Omental fat pad (tissue), 4 donors: ENCODE results near the gene IDH2. TPM values are rescaled to one million over a fixed set of nuclear protein-coding genes. Genes with fewer than 3 reads are reported as not detected.

ENCODE experiments used
- ATAC-seq: fragments of 150-250 bp; one replicate; pipeline ENCODE4 v1.9.1; 2016; ENCODE audit warnings: mild to moderate bottlenecking, moderate library complexity; ENCODE audit not compliant: low FRiP score
- DNase-seq: peaks from one replicate; pipeline ENCODE4 v3.0.0-alpha.2; 2019; ENCODE audit warnings: low spot score
- total RNA-seq, 4 donors: library from RNA; depleted of rRNA; stranded (reverse); fragments of >200 nt; gene quantifications; one replicate each; pipeline ENCODE4 v1.1.0, GENCODE V29; 2016
- TF ChIP-seq, protein P1 (sequence below), 3 donors: fragments of 450-650 bp; IDR thresholded peaks; one replicate each; pipeline ENCODE4 v1.5.1; 2016 to 2017; ENCODE audit warnings: antibody characterized with exemption in 3 of 3, mild to moderate bottlenecking in 3 of 3, moderate library complexity in 2 of 3

The IDH2 gene
- total RNA-seq, 4 donors from 2014 or later = 24.9 to 43.7 (median 35.2) TPM

- TF ChIP-seq, protein P1, sequence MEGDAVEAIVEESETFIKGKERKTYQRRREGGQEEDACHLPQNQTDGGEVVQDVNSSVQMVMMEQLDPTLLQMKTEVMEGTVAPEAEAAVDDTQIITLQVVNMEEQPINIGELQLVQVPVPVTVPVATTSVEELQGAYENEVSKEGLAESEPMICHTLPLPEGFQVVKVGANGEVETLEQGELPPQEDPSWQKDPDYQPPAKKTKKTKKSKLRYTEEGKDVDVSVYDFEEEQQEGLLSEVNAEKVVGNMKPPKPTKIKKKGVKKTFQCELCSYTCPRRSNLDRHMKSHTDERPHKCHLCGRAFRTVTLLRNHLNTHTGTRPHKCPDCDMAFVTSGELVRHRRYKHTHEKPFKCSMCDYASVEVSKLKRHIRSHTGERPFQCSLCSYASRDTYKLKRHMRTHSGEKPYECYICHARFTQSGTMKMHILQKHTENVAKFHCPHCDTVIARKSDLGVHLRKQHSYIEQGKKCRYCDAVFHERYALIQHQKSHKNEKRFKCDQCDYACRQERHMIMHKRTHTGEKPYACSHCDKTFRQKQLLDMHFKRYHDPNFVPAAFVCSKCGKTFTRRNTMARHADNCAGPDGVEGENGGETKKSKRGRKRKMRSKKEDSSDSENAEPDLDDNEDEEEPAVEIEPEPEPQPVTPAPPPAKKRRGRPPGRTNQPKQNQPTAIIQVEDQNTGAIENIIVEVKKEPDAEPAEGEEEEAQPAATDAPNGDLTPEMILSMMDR (IDR thresholded peaks at IDR 0.05) = no peak
- ATAC-seq = no peak
- DNase-seq = no peak
Measured at GRCh38 chr15:90055182-90055581, 47.1 kb downstream of the IDH2 start.

- ATAC-seq (no peak), DNase-seq (no peak)
- TF ChIP-seq, protein P1 (IDR thresholded peaks at IDR 0.05) = no peak
Measured at GRCh38 chr15:90054618-90055097, 47.6 kb downstream of the IDH2 start.

DNA sequence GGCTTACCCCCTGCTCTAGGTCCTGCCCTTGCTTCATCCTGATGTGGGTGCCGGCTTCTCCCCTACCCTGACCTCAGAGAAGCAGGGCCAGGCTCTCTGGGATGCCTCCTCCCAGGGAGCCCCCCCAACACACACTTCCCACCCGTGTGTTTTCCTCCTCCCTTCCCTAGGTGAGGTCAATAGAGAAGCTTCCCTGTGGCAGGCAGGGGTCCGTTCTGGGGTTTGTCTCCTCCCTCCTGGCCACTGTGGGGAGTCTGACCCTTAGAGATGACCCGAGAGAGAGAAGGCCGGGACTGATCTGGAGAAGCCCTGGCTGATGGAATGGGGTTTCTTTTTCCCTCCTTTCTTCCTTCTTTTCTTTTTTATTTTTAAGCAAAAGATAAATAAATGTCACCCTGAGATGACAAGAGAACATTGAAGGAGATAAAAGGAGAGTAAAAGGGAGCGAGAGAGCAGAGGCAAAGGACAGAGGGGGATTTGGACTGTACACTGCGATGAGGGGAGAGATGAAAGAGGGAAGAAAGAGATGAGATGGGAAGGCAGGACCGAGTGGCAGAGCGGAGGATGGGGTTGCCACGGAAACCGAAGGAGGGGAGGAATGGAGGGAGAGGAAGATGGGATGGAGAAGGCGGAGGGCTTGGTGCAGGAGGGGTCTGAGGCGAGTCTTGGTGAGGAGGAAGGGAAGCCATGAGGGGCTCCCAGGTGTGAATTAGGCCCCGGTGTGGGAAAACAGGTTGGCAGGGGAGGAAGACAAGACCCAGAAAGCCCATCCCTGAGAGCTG lies 48.4 kb downstream of the IDH2 start:
- no peak for DNase-seq
- TF ChIP-seq, protein P1 (IDR thresholded peaks at IDR 0.05) = no peak
- no peak for ATAC-seq

DNA sequence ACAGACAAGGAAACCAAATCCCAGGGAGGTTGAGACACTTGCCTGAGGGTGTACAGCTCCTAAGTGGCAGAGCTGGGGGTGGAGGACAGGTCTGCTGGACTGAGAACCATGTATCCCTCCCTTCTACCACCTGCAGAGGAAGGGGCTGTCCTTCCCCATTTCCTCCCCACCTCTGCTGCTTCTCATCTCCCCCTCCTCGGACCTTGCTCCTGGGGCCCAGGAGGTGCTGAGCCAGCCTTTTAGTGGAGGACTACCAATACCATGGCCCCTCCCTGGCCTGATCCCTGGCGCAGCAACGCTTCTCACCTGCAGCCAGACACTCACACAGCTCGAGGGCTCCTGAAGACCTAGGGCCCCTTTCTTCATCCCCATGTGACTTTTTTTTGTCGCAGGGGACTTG lies 50.4 kb downstream of the IDH2 start:
- DNase-seq = no peak
- ATAC-seq = no peak
- TF ChIP-seq, protein P1 (IDR thresholded peaks at IDR 0.05) = no peak

DNA sequence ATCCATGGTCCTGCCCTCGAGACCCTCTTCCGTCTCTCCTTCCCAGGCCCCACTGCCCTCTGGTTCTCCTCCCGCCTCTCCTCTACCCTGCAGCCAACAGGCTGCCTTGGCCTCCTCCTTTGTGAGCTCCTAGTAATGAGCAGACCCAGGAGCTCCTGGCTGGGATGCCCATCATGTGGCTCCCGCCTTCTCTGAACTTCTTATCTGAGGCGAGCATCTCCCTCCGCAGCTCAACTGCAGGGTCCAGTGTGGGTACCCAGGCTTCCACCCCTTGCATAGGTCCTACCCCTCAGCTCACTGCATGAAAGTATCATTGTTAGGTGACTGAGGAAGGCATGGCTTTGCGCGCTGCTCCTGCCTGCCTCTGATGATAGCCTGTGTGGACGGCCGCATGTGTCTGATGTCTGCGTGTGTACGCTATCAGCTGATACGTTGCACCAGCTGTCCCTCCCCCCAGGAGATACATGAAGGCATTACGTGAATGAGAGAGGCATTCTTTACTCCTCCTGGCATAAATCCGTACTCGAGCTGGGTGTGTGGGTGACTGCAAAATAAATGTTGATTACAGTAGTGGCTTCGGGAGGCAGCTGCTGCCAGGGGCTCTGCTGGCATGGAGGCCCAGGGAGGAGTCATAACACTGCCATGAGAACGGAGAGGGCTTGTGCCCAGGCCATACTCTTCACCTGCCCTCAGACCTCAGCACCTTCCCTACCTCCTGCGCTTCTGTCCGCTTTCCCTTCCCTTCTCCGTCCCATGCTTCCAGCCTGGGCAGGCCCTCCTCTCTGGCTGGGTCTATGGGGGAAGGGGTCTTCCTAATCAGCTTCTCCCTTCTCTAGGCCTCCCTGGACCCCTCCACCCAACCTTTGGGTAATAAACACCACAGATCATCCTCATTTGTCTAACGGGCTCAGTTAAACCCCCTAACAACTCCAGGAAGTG lies 52.3 kb downstream of the IDH2 start:
- TF ChIP-seq, protein P1 (IDR thresholded peaks at IDR 0.05) = no peak
- DNase-seq = no peak

GRCh38 chr15:90049030-90049429 lies 53.2 kb downstream of the IDH2 start:
- TF ChIP-seq, protein P1 (IDR thresholded peaks at IDR 0.05) = no peak
- ATAC-seq = no peak
- DNase-seq = no peak

More for the DNA sequence above, 52.3 kb downstream of the IDH2 start:
- ATAC-seq = no peak
